ENCODE measurements around the gene USP49.

Gene USP49

GRCh38 chr6:41922154-41922553, 27.0 kb upstream of the USP49 start:
- peak overlapping the region; percentile 86 for H3K27ac ChIP-seq
- TF ChIP-seq ZFX (IDR thresholded peaks at IDR 0.05; ENCODE audit: borderline replicate concordance) (no peak), CTCF (IDR thresholded peaks at IDR 0.05) (no peak)

- peak overlapping the region; percentile 86 for H3K27ac ChIP-seq
- TF ChIP-seq CTCF (IDR thresholded peaks at IDR 0.05) (no peak), ZFX (IDR thresholded peaks at IDR 0.05; ENCODE audit: borderline replicate concordance) (no peak)
Observed at GRCh38 chr6:41921712-41921998, 26.5 kb upstream of the USP49 start.

- peak within 1 kb of the TSS; percentile 86 for H3K27ac ChIP-seq
- TF ChIP-seq ZFX (IDR thresholded peaks at IDR 0.05; ENCODE audit: borderline replicate concordance) (no peak), CTCF (IDR thresholded peaks at IDR 0.05) (peak; percentile 97)
Observed at GRCh38 chr6:41920921-41921711, 25.9 kb upstream of the USP49 start, which contains the start of the genes BYSL and MED20. BYSL (plus strand) TSS chr6:41921499; CDS start chr6:41921563, 64 bp downstream. MED20 (minus strand) TSS chr6:41921139; CDS start chr6:41921018, 121 bp downstream.

- no peak overlapping the region for H3K27ac ChIP-seq
- TF ChIP-seq CTCF (IDR thresholded peaks at IDR 0.05), result no peak
- TF ChIP-seq ZFX (IDR thresholded peaks at IDR 0.05; ENCODE audit: borderline replicate concordance), result no peak
Observed at GRCh38 chr6:41917528-41917927, 22.4 kb upstream of the USP49 start.

- H3K27ac ChIP-seq, result no peak overlapping the region
- TF ChIP-seq CTCF (IDR thresholded peaks at IDR 0.05), result no peak
- TF ChIP-seq ZFX (IDR thresholded peaks at IDR 0.05; ENCODE audit: borderline replicate concordance), result no peak
Observed at GRCh38 chr6:41914869-41915530, 19.8 kb upstream of the USP49 start.

GRCh38 chr6:41914343-41914742, 19.2 kb upstream of the USP49 start:
- TF ChIP-seq ZFX (IDR thresholded peaks at IDR 0.05; ENCODE audit: borderline replicate concordance) (no peak), CTCF (IDR thresholded peaks at IDR 0.05) (no peak)

GRCh38 chr6:41909727-41910126, 14.6 kb upstream of the USP49 start:
- no peak overlapping the region for H3K27ac ChIP-seq
- no peak for TF ChIP-seq CTCF (IDR thresholded peaks at IDR 0.05)
- TF ChIP-seq ZFX (IDR thresholded peaks at IDR 0.05; ENCODE audit: borderline replicate concordance), result no peak

More at GRCh38 chr6:41914343-41914742, 19.2 kb upstream of the USP49 start:
- no peak overlapping the region for H3K27ac ChIP-seq

Data from 22Rv1 (cell line).